ENCODE results near the gene PUS10. TPM values are rescaled to one million over a fixed set of nuclear protein-coding genes. Genes with fewer than 3 reads are reported as not detected.

The PUS10 gene
- total RNA-seq, 1 donor from 2014 or later: 5.5 TPM

DNA sequence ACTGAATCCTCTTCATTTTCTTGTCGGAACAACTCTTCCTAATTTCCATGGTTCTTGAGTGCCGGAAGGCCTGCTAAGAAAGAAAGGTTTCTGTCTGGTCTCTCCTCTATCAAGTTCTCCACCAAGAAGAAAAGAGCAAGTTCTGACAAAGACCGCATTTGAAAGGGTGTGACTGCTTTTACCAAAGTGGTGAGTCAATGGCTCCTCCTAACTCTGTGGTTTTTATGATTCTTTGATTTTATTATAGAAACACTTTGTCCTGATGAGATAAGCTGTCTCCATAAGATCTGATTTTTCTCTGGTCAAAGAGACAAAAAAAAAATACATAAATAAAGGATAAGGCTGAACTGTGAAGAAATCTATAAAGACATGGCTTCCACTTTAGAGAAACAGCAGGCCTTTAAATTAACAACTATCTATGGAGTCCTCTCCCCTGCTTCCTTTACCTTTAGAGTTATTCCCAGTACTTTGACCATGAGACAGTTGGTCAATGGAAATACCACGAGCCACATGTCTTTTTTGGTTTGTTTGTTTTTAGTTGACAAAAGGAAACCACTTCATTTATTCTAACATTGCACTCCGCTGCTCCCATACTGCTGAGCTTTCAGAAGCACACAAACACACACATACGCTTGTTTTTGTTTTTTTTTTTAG, 69.0 kb downstream of the PUS10 start:
- Histone ChIP-seq H3K27me3 (ENCODE audit: low read depth) (no peaks in the 10 kb centered on the region), H3K27ac (replicated peaks) (no peak overlapping the region), H3K4me1 (no peaks in the 10 kb centered on the region), H3K9me3 (replicated peaks) (no peaks in the 10 kb centered on the region), H3K36me3 (peaks cover 45% of the 10 kb centered on the region), H3K4me3 (no peak overlapping the region)
- TF ChIP-seq, protein P1, sequence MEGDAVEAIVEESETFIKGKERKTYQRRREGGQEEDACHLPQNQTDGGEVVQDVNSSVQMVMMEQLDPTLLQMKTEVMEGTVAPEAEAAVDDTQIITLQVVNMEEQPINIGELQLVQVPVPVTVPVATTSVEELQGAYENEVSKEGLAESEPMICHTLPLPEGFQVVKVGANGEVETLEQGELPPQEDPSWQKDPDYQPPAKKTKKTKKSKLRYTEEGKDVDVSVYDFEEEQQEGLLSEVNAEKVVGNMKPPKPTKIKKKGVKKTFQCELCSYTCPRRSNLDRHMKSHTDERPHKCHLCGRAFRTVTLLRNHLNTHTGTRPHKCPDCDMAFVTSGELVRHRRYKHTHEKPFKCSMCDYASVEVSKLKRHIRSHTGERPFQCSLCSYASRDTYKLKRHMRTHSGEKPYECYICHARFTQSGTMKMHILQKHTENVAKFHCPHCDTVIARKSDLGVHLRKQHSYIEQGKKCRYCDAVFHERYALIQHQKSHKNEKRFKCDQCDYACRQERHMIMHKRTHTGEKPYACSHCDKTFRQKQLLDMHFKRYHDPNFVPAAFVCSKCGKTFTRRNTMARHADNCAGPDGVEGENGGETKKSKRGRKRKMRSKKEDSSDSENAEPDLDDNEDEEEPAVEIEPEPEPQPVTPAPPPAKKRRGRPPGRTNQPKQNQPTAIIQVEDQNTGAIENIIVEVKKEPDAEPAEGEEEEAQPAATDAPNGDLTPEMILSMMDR (IDR thresholded peaks at IDR 0.05; ENCODE audit: borderline replicate concordance): no peak
- DNase-seq: no peak
- intact Hi-C loops (cut with micrococcal nuclease): no loop called here

DNA sequence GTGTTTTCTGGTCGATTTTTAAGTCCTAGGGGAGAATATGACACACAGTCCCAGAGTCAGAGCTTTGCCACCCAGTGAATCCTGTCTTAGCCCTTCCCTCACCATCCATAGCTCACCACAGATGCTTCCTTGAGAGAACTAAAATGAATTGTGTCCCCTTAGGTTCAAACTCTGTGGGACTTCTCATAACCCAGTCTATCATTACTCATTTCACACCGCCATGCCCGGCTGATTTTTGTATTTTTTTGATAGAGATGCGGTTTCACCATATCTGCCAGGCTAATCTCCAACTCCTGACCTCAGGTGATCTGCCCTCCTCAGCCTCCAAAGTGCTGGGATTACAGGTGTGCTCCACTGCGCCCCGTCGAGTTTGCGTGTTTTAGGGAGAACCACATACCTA, 69.9 kb downstream of the PUS10 start:
- TF ChIP-seq, protein P1 (IDR thresholded peaks at IDR 0.05; ENCODE audit: borderline replicate concordance): no peak
- intact Hi-C loops (cut with micrococcal nuclease): no loop called here
- Histone ChIP-seq H3K4me3 (no peak overlapping the region), H3K4me1 (no peaks in the 10 kb centered on the region), H3K27ac (replicated peaks) (no peak overlapping the region), H3K9me3 (replicated peaks) (no peaks in the 10 kb centered on the region), H3K27me3 (ENCODE audit: low read depth) (no peaks in the 10 kb centered on the region), H3K36me3 (peaks cover 36% of the 10 kb centered on the region)
- no peak for DNase-seq

DNA sequence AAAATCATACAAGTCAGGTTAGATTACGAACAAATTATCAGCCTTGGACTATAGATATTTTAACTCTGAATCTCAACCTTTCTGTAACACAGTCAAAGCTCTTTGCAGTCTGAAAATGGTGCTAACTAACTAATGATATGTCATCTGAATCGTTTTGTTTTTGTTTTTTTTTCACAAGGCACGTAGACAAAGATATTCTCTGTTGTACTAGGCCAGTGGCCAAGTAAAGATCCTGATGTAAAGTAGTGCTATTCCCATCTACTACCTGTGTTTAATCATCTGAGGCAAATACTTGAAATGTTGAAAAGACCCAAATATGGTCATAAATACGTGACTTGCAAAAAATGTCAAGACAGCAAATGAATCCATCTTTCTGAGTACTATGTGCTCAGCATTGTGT, 71.0 kb downstream of the PUS10 start:
- H3K27ac ChIP-seq (replicated peaks): no peak overlapping the region
- H3K4me3 ChIP-seq: no peak overlapping the region
- DNase-seq: no peak
- TF ChIP-seq, protein P1 (IDR thresholded peaks at IDR 0.05; ENCODE audit: borderline replicate concordance): no peak
- intact Hi-C loops (cut with micrococcal nuclease): no loop called here
- no peaks in the 10 kb centered on the region for H3K27me3 ChIP-seq (ENCODE audit: low read depth)
- H3K9me3 ChIP-seq (replicated peaks): no peaks in the 10 kb centered on the region
- peaks cover 33% of the 10 kb centered on the region for H3K36me3 ChIP-seq
- no peaks in the 10 kb centered on the region for H3K4me1 ChIP-seq

DNA sequence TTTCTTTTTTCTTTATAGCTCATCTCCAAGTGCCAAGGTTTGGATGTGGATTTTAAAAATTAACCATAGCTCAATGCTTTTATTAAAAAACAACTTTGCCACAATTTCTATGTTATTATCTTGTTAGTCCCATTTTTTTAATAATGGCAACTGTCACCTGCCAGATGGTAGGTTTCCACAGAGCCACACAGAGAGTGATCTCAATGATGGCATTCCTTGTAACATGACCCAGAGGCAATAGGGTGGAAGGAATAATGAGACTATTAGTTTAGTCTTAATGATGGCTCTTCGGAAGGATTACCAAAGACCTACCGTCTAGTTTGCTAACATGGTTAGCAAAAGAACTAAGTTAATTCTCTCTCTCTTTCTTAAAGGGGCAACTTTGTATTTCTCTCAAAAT, 72.7 kb downstream of the PUS10 start:
- H3K9me3 ChIP-seq (replicated peaks): no peaks in the 10 kb centered on the region
- H3K27ac ChIP-seq (replicated peaks): no peak overlapping the region
- intact Hi-C loops (cut with micrococcal nuclease): no loop called here
- no peaks in the 10 kb centered on the region for H3K27me3 ChIP-seq (ENCODE audit: low read depth)
- TF ChIP-seq, protein P1 (IDR thresholded peaks at IDR 0.05; ENCODE audit: borderline replicate concordance): no peak
- no peak for DNase-seq
- no peaks in the 10 kb centered on the region for H3K4me1 ChIP-seq
- H3K4me3 ChIP-seq: no peak overlapping the region
- peaks cover 23% of the 10 kb centered on the region for H3K36me3 ChIP-seq

DNA sequence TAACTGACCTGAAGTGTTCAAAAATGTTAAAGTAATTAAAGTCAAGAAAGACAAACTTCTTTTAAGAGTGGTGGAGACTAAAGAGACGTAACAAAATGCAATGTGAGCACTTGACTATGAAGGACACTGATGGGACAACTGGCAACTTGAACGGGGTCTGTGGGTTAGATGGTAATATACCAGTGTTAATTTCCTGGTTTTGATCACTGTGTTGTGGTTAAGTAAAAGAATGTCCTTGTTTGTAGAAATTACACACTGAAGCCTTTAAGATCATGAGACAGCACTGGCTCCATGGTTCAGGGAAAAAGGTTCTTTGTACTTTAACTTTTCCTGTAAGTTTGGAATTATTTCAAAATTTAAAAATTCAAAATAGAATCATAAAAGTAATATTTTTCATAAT, 78.4 kb downstream of the PUS10 start:
- no peak overlapping the region for H3K4me3 ChIP-seq
- TF ChIP-seq, protein P1 (IDR thresholded peaks at IDR 0.05; ENCODE audit: borderline replicate concordance): no peak
- H3K27ac ChIP-seq (replicated peaks): no peak overlapping the region
- DNase-seq: no peak
- H3K9me3 ChIP-seq (replicated peaks): no peaks in the 10 kb centered on the region
- intact Hi-C loops (cut with micrococcal nuclease): no loop called here
- no peaks in the 10 kb centered on the region for H3K27me3 ChIP-seq (ENCODE audit: low read depth)
- H3K36me3 ChIP-seq: peaks cover 15% of the 10 kb centered on the region
- H3K4me1 ChIP-seq: peaks cover 1% of the 10 kb centered on the region
